ENCODE data around the gene FOXL2. TPM values are rescaled to one million over a fixed set of nuclear protein-coding genes. Genes with fewer than 3 reads are reported as not detected.

The FOXL2 gene
- total RNA-seq, 1 donor from 2014 or later, result 0.21 TPM

- Mint-ChIP-seq H3K4me1 (ENCODE audit: unreplicated experiment) (no peaks in the 10 kb centered on the region), H3K9me3 (ENCODE audit: unreplicated experiment) (no peaks in the 10 kb centered on the region), H3K27ac (ENCODE audit: unreplicated experiment) (no peak overlapping the region), H3K4me3 (ENCODE audit: unreplicated experiment) (no peak overlapping the region), H3K27me3 (ENCODE audit: unreplicated experiment) (peaks cover 29% of the 10 kb centered on the region), H3K36me3 (ENCODE audit: unreplicated experiment) (no peaks in the 10 kb centered on the region)
- no peak for TF ChIP-seq CTCF (IDR thresholded peaks at IDR 0.05)
- no peak for DNase-seq (ENCODE audit: extremely low spot score, unreplicated experiment)
These were observed 29.1 kb upstream of the FOXL2 start for GRCh38 chr3:138976047-138976446.

GRCh38 chr3:138975351-138975750 lies 28.4 kb upstream of the FOXL2 start:
- H3K27me3 Mint-ChIP-seq (ENCODE audit: unreplicated experiment), result peaks cover 28% of the 10 kb centered on the region

GRCh38 chr3:138974462-138974861 lies 27.5 kb upstream of the FOXL2 start:
- H3K9me3 Mint-ChIP-seq (ENCODE audit: unreplicated experiment), result no peaks in the 10 kb centered on the region
- H3K27me3 Mint-ChIP-seq (ENCODE audit: unreplicated experiment), result peaks cover 29% of the 10 kb centered on the region
- no peaks in the 10 kb centered on the region for H3K36me3 Mint-ChIP-seq (ENCODE audit: unreplicated experiment)
- no peak overlapping the region for H3K4me3 Mint-ChIP-seq (ENCODE audit: unreplicated experiment)
- no peak for DNase-seq (ENCODE audit: extremely low spot score, unreplicated experiment)
- H3K27ac Mint-ChIP-seq (ENCODE audit: unreplicated experiment), result no peak overlapping the region
- no peak for TF ChIP-seq CTCF (IDR thresholded peaks at IDR 0.05)
- no peaks in the 10 kb centered on the region for H3K4me1 Mint-ChIP-seq (ENCODE audit: unreplicated experiment)

More at GRCh38 chr3:138975351-138975750, 28.4 kb upstream of the FOXL2 start:
- no peak for TF ChIP-seq CTCF (IDR thresholded peaks at IDR 0.05)
- H3K4me1 Mint-ChIP-seq (ENCODE audit: unreplicated experiment), result no peaks in the 10 kb centered on the region
- no peaks in the 10 kb centered on the region for H3K36me3 Mint-ChIP-seq (ENCODE audit: unreplicated experiment)
- no peak overlapping the region for H3K4me3 Mint-ChIP-seq (ENCODE audit: unreplicated experiment)
- DNase-seq (ENCODE audit: extremely low spot score, unreplicated experiment), result no peak
- H3K9me3 Mint-ChIP-seq (ENCODE audit: unreplicated experiment), result no peaks in the 10 kb centered on the region
- no peak overlapping the region for H3K27ac Mint-ChIP-seq (ENCODE audit: unreplicated experiment)

- H3K36me3 Mint-ChIP-seq (ENCODE audit: unreplicated experiment), result no peaks in the 10 kb centered on the region
- H3K4me1 Mint-ChIP-seq (ENCODE audit: unreplicated experiment), result no peaks in the 10 kb centered on the region
- H3K9me3 Mint-ChIP-seq (ENCODE audit: unreplicated experiment), result no peaks in the 10 kb centered on the region
- DNase-seq (ENCODE audit: extremely low spot score, unreplicated experiment), result peak; percentile 73
- H3K27ac Mint-ChIP-seq (ENCODE audit: unreplicated experiment), result no peak overlapping the region
- H3K4me3 Mint-ChIP-seq (ENCODE audit: unreplicated experiment), result no peak overlapping the region
- no peak for TF ChIP-seq CTCF (IDR thresholded peaks at IDR 0.05)
- peaks cover 31% of the 10 kb centered on the region for H3K27me3 Mint-ChIP-seq (ENCODE audit: unreplicated experiment)
These were observed 26.0 kb upstream of the FOXL2 start for GRCh38 chr3:138972941-138973340.

GRCh38 chr3:138971766-138972320 lies 24.9 kb upstream of the FOXL2 start:
- peaks cover 26% of the 10 kb centered on the region for H3K27me3 Mint-ChIP-seq (ENCODE audit: unreplicated experiment)
- peak; percentile 73 for DNase-seq (ENCODE audit: extremely low spot score, unreplicated experiment)
- H3K27ac Mint-ChIP-seq (ENCODE audit: unreplicated experiment), result no peak overlapping the region
- no peaks in the 10 kb centered on the region for H3K36me3 Mint-ChIP-seq (ENCODE audit: unreplicated experiment)
- no peaks in the 10 kb centered on the region for H3K4me1 Mint-ChIP-seq (ENCODE audit: unreplicated experiment)
- H3K4me3 Mint-ChIP-seq (ENCODE audit: unreplicated experiment), result no peak overlapping the region
- TF ChIP-seq CTCF (IDR thresholded peaks at IDR 0.05), result no peak
- H3K9me3 Mint-ChIP-seq (ENCODE audit: unreplicated experiment), result no peaks in the 10 kb centered on the region

All from osteocyte (in vitro differentiated cells).